Superior temporal gyrus (tissue), 1 donor: Measurements from ENCODE around the gene EN2.

Experiments used
- DNase-seq: peaks from one replicate; pipeline ENCODE4 v3.0.0-alpha.2; 2016; ENCODE audit errors: extremely low spot score

The EN2 gene

GRCh38 chr7:155464183-155464582 is 6.3 kb downstream of the EN2 start:
- no peak for DNase-seq

DNA sequence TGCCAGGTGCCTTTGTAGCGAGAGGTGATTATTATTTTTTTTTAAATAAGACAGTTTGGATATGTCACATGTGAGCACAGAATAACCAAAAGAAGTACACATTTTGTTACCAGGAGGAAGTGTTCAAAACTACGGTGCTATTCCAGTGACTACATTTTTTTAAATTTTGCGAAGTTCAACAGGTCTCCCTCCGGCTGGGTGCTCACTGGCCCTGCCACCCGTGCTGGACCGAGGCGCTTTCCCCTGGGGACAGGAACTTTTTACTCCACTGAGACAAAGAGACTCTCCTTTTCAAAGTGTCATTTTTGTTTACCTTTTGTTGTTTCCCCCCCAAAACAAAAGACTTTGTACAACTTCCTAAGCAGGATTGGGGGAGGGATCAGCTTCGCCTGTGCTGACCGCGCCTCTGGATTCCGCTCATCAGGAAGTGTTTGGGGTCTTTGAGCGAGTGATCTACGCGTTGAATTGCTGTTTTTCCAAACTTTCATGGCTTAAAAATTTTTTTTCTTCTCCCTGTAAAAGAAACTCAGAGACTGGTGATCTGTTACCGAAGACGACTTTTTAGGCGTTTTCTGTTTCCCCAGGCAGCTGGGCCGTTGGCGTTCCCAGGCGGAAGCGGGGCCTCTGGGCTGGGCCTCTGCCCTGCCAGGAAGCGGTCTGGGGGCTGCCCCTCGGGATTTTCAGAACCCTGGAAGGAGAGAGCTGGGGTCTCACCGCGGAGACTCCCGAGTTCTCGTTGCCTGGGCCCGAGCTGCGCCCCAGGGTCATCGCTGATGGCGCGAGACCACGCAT is 7.2 kb downstream of the EN2 start:
- DNase-seq = no peak

GRCh38 chr7:155465761-155466141 is 7.8 kb downstream of the EN2 start:
- DNase-seq = no peak

DNA sequence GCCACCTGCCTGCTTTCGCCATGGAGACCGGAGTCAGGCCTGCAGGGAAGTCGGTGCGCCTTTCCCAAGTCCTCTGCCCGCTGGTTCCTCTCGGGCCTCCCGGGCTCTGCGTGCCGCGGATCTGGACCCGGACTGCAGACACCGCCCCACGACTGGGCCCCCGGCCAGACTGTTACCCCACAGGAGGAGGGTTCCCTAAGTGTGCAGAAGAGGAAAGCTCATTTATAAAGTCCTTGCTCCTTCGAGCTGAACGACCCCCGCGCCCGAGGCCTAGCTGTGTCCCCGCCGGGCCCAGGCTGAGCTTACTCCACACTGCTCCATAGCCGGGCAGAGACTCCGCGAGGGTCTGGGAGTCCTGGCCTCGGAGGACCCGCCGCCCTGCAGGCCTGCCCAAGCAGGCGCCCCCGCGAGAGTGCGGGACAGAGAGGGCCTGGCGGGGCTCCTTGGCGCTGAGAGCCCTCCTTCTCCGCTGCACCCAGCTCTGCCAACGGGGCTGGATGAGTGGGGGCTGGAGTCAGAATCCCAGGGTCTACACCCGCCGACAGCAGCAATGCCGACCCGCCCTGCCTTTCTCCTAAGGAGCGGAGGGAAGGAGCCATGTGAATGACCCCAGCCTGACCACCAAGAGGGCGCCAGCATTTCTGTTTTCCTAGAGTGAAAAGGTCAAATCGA is 8.3 kb downstream of the EN2 start:
- no peak for DNase-seq

GRCh38 chr7:155466814-155467733 is 9.1 kb downstream of the EN2 start:
- no peak for DNase-seq

DNA sequence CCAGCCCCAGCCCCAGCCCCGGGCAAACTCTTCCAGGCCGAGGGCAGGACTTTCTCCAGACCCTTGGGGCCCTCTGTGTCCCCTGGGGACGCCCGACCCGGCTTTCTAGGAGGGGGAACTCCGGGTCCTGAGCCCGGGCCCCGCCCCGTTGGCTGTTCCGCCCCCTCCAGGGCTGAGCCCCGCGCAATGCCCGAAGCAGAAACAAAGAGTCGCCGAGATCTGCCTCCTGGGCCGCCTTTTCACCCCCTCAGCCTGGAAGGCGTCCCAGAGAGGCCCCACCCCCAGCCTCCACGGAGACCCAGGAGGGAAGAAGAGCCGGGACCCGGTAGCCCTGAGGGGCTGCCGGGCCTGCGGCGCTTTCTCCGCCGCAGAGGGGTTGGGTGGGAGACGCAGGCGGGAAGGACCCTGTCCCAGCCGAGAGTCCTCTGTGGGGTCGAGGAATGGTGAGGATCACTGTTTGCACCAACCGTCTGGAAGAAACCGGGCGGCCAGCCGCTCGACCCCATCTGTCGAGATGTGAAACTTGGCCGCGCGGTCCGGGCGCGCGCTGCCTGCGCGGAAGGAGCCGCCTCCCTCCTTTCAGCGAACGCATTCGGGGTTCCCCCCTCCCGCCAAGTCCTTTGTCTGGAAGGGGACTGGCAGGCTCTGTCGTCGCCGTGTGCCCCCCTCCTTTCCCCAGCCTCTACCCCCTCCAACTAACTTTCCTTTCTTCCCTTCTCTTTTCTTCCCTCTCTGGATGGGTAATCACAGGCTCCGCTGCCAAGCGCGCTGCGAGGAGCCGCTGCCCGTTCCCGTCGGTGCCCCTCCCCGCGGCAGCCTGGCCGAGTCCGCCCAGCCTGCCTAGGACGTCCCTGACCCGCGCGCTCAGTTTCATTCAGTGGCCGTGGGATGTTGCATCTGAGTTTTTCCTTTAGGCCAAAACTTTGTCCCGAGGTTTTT is 10.2 kb downstream of the EN2 start:
- DNase-seq = no peak

- no peak for DNase-seq
Measured at GRCh38 chr7:155468785-155469148, 10.8 kb downstream of the EN2 start.

GRCh38 chr7:155469311-155470185 is 11.6 kb downstream of the EN2 start:
- DNase-seq = no peak

DNA sequence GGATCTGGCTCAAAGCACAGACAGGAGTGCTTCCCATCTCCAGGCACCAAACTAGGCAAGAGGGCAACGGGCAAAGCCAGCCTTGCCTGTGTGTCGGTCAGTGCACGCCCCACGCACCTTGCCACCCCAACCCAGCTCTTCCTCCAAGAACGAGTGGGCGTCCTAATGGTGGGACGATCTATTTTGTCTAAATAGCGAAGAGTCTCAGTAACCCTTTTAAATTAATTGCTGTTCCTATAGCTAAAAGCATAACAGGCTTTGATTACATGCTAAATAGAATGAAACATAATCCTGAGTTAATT is 12.2 kb downstream of the EN2 start:
- no peak for DNase-seq

- DNase-seq = no peak
Measured at GRCh38 chr7:155470686-155471638, 13.0 kb downstream of the EN2 start.

DNA sequence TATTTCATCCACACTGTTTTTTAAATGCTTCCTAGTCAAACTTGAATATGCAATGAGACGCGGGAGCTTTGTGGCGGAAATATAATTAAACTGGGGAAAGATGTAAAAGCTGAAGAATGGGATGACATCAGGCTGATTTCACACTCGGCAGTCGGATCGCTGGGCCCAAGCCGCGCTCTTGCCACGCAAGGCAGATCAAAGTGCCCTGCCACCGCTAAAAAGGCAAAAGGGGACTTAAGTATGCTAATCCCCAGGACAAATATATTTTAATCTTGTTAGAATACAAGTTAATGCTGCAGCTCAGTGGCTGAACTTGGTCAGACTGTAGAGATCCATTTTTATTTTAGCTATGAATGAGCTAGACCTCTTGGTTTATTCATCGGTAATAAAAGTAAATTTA is 13.8 kb downstream of the EN2 start:
- no peak for DNase-seq

DNA sequence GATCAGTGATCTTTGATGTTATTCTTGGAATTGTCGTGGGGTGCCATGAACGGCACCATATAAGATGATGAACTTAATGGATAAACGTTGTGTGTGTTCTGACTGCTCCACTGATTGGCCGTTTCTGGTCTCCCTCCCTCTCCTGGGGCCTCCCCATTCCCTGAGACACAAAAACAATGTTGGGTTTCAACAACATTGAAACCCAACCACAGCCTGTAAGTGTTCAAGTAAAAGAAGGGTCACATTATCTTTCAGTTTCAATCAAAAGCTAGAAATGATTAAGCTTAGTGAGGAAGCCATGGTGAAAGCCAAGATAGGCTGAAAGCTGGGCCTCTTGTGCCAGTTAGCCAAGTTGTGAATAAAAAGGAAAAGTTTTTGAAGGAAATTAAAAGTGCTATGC is 19.5 kb downstream of the EN2 start:
- no peak for DNase-seq

- no peak for DNase-seq
Measured at GRCh38 chr7:155481764-155482163, 23.8 kb downstream of the EN2 start.

GRCh38 chr7:155482511-155483183 is 24.7 kb downstream of the EN2 start:
- no peak for DNase-seq

GRCh38 chr7:155483245-155483644 is 25.3 kb downstream of the EN2 start:
- no peak for DNase-seq

- DNase-seq = no peak
Measured at GRCh38 chr7:155483868-155484325, 26.0 kb downstream of the EN2 start.

- no peak for DNase-seq
Measured at GRCh38 chr7:155484483-155485399, 26.8 kb downstream of the EN2 start.
